Right hindlimb (tissue), 1 donor: Measurements from ENCODE around the gene TEKT5.
"Not testable (repeated sequence)": the region's sequence is repeated elsewhere in the genome, so short reads cannot be mapped to it uniquely, and the experiment has no call there.

Source experiments
- DNase-seq: peaks from one replicate; pipeline ENCODE4 v3.0.0-alpha.2; 2018

Gene TEKT5

DNA sequence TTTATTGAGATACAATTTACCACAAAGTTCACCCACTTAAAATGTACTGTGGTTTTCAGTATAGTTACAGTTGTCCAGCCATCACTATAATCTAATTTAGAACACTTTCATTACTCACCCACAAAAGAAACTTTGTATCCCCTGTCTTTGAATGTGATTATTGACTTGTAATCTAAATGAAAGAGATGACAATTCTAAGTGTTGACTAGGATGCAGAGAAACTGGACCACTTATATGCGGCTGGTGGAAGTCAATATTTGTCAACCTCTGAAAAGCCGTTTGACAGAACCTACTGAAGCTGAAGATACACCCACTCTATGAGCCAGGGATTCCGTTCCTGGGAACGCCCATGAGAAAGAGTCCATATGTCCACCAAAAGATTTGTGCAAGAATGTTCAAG is 36.8 kb downstream of the TEKT5 start:
- DNase-seq = no peak

DNA sequence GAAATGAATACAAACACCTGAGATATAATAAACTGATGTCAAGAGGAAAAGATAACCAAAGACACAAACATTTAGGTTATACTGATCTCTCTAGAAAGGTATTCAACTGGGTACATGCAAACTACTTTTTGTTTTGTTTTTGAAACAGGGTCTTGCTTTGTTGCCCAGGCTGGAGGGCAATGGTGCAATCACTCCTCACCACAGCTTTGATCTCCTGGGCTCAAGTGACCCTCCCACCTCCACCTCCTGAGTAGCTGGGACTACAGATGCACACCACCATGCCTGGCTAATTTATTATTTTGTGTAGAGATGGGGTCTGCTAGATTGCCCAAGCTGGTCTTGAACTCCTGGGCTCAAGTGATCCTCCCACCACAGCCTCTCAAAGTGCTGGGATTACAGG is 38.1 kb downstream of the TEKT5 start:
- no peak for DNase-seq

GRCh38 chr16:10655415-10655977 is 39.2 kb downstream of the TEKT5 start:
- DNase-seq = no peak

- DNase-seq = no peak
Measured at GRCh38 chr16:10654592-10655414, 39.9 kb downstream of the TEKT5 start.

- DNase-seq = peak; percentile 26
Measured at GRCh38 chr16:10652730-10653590, 41.8 kb downstream of the TEKT5 start.

- not testable (repeated sequence) for DNase-seq
Measured at GRCh38 chr16:10649098-10649497, 45.6 kb downstream of the TEKT5 start.

GRCh38 chr16:10647721-10648296 is 46.9 kb downstream of the TEKT5 start:
- no peak for DNase-seq

- DNase-seq = no peak
Measured at GRCh38 chr16:10647264-10647720, 47.4 kb downstream of the TEKT5 start.

GRCh38 chr16:10646581-10647263 is 48.0 kb downstream of the TEKT5 start:
- DNase-seq = no peak

DNA sequence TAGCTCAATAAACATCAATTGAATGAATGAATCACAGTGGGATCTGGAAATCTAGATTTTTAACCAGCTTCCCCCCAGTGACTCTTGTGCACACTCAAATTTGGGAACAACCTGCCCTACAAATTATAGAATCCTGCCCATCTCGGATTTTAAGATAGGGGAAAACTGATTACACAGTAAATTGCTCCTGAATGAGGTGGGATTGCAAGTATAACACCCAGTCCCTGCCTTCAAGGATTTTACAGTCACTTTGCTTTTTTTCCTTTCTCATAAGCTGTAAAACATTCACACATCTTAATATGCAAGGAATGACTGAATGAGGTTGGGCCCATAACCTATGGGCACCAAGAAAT is 48.5 kb downstream of the TEKT5 start:
- DNase-seq = no peak

- no peak for DNase-seq
Measured at GRCh38 chr16:10644092-10644491, 50.6 kb downstream of the TEKT5 start.

DNA sequence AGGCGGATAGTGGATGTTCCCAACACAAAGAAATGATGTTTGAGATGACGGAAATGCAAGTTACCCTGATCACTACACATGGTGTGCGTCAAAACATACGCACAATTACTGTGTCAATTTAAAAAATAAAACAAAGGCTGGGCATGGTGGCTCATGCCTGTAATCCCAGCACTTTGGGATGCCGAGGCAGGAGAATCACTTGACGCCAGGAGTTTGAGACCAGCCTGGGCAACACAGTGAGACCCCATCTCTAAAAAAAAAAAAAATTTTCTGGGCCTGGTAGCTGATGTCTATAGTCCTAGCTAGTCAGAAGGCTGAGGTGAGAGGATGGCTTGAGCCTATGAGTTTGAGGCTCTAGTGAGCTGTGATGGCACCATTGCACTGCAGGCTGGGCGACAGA is 51.8 kb downstream of the TEKT5 start:
- no peak for DNase-seq

DNA sequence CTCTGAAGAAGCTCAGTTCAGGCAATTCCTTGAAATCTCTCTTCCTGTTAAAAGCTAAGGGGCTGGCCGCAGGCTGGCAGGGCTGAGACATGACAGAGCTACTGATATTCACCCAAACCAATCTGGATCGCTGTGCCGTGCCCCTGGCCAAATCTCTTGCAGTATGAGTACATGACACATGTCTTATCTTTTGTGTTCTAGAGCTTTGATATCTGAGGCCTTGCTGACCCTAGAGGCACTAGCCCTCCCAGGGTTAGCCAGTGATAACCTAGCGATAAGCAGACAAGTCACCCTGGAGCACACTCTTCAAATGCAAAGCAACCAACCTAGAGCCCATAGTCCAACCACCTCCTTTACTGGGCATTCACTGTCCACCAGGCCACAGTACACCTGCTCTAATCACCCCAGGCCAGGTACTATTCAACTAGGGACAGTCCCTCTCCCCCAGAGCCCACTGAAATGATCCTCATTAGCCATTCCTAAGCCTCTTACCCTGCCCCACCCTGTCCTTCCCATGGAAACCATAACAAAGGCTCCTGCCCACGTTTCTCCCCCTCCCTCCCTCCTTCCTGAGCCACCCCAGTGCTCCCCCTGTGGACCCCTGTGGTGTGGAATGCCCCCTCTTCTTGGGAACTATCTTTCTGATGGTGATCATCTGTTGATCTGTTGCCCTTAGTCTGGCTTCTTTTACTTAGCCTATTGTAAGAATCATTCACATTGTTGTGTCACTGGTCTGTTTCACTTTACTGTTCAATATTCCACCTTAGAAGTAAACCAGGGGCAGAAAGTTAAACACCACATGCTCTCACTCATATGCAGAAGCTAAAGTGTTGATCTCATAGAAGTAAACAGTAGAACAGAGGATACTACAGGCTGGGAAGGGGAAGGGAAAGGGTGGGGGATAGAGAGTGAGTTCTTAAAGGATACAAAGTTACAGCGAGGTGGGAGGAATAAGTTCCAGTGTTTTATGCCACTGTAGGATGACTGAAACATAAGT is 52.5 kb downstream of the TEKT5 start:
- DNase-seq = no peak

DNA sequence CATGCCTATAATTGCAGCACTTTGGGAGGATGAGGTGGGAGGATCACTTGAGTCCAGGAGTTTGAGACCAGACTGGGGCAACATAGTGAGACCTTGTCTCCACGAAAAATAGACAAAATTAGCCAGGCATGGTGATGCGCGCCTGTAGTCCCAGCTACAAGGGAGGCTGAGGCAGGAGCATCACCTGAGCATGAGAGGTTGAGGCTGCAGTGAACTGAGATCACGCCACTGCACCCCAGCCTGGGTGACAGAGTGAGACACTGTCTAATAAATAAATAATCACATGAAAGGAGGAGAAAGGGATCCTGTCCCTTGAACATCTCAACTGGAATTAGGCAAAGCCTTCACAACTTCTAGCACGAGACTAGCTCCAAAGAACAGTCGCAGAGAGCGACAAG is 53.2 kb downstream of the TEKT5 start:
- DNase-seq = no peak

GRCh38 chr16:10640934-10641333 is 53.8 kb downstream of the TEKT5 start:
- DNase-seq = no peak

GRCh38 chr16:10638101-10638500 is 56.6 kb downstream of the TEKT5 start:
- no peak for DNase-seq

DNA sequence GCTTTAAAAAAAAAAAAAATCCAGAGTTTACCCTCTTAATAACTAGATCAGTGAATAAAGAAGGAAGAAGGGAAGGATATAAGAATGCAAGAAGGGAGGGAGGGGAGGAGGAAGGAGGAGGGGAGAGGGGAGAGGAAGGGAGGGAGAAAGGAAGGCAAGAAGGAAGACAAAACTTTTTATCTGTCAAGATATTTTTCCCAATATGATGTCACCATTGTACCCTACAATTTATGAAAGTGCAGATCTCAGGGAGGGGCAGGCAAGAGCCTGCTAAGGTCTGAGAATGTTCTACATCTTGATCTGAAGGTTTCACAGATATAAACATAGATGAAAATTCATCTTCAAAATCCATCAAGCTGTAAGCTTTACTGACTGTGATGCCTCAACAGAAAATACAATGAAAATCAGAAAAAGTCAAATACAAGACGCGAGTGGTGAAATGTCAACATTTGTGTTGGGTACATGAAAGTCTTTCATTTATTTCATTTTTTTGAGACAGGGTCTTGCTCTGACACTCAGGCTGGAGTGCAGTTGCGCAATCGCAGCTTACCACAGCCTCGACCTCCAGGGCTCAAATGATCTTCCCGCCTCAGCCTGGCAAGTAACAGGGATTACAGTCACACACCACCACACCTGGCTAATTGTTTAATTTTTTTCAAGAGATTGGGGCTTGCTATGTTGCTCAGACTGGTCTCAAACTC is 57.2 kb downstream of the TEKT5 start:
- DNase-seq = no peak

DNA sequence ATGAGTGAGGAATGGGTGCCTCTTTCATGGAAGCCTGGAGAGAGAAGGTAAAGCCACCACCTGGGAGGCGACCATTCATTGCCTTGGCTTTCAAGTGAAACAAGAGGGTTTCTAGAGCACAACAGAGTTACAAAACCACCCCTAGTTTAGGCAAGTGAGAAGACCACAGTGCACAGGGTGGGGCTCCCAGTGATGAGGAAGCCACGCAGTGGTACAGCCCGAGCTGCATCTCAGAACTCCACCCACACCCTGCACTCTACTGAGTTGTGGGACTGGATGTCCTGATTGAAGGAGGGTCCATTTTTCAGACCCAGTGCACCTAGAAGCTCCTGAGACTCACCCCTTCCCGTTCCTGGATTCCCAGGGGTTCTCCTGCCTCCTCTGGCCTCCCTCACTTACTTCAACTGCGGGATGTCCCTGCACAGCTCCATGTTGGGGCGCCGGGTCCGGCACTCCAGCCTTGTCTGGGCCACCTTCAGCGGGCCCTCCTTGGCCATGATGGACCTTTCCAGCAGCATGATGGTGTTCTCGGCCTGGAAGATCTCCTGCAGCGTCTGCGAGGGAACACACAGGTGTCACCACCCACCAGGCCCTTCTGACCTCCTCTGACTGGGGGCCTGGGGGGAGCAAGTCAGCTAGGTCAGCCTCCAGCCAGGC is 59.2 kb downstream of the TEKT5 start:
- no peak for DNase-seq

GRCh38 chr16:10633429-10633828 is 61.3 kb downstream of the TEKT5 start:
- DNase-seq = not testable (repeated sequence)

DNA sequence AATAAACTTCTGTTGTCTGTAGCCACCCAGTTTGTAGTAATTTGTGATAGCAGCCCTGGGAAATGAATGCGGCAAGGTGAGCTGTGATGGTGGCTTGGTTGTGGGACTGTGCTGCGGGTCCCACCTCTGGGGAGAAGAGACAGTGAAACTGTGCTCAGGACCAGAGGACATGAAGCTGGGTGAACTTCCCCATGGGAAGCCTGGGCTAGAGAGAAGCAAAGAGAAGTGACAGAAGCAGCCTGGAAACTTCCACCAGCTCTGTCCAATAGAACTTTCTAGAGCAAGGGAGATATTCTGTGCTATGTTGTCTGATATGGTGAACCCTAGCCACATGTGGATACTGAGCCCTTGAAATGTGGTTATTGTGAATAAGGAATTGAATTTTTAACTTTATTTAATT is 62.8 kb downstream of the TEKT5 start:
- no peak for DNase-seq
